Dedifferentiated amniotic fluid mesenchymal stem cell (primary cell): ENCODE data around the gene TTLL10.

Source experiments
- DNase-seq: peaks from one replicate; pipeline ENCODE4 v3.0.0-alpha.2; 2016; ENCODE audit errors: extremely low spot score

The TTLL10 gene

DNA sequence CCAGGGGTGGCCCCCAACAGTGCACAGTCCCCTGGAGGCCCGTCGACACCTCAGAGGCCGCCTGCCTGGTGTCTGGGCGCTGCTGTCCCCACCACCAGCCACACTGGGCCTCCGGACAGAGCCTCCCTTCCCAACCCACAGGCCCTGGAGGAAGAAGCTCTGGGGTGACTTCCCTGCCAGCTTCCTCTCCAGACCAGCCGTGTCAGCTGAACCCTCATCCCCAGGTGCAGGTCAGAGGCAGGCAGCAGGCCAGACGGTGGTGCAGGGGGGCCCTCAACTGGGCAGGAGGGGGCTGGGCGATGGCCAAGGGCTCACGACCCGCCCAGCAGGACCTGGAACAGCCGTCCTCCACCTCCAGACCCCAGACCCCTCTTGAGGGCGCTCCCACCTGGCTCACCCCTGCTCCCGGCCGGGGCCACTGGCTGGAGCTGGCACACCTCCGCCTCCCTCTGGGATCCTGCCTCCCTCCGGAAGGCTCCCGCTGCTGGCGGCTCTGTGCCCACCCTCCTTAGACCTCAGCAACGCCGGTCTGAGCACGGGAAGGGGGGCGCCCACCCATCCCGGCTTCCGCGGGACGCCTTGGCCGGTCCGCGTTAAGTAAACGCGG is 32.2 kb downstream of the TTLL10 start:
- no peak for DNase-seq

DNA sequence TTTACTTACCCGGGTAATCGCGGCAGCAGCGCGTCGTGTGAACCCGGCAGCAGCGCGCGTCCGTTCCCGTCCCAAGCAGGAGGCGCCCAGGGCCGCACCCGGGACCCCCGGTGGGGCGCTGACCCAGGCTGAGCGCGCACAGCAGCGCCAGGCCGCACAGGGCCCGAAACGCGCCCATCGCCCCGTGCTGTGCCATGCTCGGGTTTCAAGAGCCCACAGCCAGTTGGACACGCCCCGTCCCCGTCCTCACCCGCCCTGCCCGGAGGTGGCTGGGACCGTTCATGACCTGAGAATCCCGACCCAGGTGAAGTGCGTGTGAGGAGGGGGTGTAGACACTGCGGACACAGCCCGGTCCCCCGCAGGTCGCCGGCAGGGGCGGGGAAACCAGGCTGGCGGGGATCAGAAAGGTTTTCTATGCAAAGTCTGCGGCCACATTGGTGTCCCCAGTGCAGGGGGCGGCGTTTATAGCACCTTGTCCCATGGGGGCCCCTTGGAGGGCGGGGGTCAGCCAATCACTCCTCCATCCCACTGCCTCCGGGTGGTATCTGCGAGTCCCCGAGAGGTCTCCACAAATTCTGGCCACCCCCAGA is 32.8 kb downstream of the TTLL10 start, which contains the start of gene TNFRSF18:
Gene TNFRSF18 (minus strand): TSS at position 217 of the 590 bp plus-strand sequence. CDS start 21 bp downstream, at position 196.
- no peak for DNase-seq

DNA sequence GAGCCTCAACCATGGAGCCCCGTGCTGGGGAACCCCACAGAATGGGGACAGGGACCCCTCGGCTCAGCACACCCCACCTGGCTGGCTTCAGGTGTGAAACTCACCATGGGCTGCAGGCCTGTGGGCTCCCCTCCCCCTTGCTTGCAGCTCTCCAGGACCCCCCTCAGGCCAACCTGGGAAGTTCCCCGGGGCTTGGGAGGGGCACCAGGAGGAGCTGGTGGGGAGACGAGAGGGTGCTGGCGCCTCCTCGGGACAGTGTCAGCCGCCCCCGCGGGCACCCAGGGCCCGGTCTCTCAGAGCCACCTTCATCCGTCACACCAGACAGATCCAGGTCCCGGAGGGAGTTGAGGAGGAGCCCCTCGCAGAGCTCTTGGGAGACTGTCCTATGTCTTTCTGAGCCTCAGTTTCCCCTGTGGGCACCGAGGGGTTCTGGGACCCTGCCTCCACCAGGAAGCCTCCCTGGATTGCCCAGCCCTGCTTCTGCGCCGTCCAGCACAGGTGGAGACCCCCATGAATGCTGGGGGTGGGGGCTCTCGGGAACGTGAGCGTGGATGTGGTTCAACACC is 33.4 kb downstream of the TTLL10 start:
- DNase-seq, result no peak

DNA sequence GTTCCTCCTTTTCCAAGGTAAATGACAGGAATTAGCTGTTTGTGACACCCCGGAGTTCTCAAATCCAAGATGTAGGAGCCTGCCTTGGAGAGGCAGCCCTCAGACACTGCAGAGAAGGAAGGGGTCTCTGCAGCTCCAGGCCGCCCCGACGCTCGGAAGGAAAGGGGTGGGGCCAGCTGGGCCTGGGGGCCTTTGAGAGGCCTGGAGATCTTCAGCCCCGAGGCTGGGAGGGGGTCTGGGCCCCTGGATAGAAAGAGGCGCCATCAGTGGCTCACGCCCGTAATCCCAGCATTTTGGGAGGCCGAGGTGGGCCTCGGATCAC is 33.9 kb downstream of the TTLL10 start:
- no peak for DNase-seq

DNA sequence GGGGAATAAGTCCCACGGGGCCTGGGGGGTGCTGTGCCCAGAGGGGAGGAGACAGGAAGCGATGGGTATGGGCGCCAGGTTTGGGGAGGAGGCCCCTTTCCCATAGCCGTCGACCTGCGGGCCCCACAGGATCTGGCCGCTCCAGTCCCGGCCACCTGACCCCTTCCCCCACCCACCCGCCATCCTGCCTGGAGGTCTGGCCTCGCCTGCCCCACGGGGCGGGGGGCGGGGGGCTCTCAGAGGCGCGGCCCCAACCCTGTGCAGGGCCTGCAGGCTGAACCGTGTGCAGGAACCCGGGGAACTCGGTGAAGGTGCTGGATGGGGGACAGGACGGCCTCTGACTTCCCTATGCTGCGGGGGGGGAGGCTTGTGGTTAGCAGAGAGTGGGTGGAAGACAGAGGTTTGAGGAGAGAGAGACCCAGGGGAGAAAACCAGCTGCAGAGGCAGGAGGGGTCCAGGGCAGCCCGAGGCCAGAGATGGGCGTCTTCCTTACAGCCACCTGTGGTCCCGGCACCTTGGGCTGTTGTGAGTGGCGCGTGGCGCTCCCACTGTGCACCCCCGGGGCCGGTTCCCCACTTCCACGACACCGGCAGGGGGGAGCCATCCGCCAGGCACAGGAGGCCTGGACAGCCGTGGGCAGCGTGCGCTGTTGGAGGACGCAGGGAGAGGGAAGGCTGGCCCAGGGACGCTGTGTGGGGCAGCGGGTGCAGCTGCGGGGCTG is 35.2 kb downstream of the TTLL10 start:
- DNase-seq, result no peak

DNA sequence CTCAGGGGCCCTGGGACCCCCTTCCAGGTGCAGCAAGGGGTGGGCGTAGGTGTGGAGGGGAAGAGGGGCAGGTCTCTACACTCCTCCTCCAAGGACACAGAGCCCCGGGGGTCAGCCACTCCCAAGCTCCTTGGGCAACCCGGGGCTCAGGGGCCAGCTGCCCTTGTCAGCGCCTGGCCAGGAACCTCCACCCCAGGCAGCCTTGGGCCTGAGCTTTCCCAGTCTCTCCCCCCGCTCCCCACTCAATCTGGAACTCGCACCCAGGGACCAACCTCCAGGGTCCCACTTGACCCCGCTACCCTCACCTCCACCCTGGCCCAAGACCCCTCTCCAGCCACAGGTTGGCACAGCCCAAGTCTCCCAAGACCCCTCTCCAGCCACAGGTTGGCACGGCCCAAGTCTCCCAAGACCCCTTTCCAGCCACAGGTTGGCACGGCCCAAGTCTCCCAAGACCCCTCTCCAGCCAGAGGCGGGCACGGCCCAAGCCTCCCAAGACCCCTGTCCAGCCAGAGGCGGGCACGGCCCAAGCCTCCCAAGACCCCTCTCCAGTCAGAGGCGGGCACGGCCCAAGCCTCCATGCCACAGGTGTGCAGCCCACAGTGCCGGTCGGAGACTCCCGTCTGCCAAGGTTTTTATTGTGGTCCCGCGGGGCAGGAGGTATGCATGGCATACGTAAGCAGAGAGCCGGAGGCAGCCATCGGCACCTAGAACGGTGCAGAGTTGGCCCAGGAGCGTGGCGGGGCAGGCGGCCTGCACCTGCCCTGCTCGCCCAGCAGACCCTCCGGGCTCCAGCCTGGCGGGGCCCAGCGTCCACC is 37.3 kb downstream of the TTLL10 start:
- DNase-seq, result no peak

DNA sequence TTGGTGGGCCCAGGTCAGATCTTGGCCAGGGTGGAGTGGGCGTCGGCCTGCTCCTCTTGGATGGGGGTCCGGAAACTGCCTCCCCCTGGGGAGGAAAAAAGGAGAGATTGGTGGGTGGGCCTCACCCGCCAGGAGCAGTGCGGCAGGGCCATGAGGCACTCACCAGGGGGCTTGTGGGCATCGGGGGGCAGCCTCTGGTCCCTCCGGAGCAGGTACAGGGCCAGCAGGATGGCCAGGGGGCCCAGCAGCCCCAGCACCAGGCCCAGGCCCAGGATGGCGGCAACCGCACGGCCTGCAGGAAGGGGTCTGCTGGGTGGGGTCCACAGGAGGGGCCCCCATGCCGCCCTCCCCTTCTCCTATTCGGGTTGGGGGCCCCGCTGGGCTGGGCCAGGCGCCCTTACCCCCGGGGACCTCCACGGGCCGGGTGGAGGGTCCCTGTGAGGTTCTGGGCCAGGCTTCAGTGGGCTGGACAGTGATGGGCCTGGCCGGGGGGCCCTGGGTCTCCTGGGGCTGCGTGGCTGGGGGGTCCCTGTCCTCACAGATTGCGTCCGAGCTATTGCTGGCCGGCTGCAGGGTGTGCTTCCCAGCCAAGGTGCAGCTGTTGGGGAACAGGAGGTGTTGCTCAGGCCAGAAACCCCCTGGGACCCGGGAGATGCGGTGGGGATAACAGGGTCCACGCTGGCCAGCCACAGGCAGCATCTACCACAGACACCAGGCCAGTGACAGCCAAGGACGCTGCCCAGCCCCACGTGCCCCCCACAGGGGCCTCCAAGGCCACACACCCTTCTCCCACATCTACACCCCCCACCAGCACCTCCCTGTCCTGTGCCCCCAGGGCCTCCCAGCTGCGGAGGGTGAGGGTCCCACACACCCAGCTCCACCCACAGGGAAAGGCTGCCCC is 38.1 kb downstream of the TTLL10 start:
- no peak for DNase-seq

DNA sequence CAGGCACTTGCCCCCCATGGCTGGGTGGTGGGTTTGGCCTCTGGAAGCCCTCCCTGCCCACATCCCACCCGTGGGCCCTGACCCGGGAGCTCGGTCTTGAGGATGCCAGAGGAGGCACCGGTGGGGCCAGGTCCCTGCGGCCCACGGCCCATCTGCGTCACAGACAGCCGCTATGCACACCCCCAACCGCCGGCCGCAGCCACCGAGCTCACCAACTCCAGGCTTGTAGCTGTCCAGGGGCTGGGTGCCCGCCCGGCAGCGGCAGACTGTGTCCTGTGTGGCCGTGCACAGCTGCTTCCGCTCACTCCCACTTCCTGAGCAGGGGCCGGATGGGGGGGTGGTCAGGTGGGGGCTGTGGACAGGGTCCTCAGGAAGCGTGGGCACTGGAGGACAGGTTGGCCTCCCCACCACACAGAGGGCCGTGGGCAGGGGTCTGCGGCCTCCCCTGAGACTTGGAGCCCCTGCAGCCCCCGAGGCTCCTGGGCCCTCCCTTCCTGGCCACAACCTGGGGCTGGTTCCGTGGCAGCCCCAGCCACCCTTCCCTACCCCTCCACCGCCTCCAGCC is 39.2 kb downstream of the TTLL10 start:
- no peak for DNase-seq

DNA sequence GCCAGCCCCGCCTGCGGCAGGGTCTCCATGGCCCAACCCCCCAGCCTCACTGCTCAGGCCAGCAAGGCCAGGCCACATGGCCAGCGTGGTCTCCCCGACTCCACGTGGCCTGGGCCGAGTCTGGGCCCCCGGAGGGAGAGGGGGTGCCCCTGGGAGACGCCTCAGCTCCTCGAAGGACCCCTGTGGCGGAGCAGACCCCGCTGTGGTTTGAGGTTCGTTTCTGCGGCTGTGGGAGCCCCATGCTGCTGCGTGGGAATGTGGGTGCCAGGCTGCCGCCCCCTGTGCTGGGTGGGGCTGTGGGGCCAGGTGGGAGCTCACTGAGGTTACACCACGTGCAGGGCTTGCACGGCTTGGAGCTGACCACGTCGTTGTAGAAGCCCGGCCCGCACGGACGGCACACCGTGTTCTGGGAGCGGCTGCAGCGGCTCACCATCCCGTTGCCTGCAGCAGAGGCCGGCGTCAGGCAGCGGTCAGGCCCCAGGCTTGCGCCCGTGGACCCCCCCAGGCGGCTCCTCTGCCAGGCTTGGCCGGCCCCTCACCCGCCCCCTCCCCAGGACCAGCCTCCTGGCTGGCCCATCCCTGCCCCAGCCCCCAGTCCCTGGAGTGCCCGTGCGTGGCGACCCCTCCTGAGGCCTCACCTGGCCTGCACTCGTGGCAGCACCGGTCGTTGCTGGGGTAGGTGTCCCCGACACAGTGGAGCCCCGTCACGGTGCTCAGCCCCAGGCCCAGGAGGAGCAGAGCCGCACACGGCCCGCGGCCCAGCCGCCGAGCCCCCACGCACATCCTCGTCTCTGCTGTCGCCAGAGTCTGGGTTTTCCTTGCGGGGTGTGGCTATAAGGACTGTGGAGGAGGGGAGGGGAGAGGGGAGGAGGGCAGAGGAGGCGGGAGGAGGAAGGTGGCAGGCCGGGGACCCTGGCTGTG is 39.9 kb downstream of the TTLL10 start, which contains the start of gene TNFRSF4:
Gene TNFRSF4 (minus strand): TSS at position 809 of the 921 bp plus-strand sequence. CDS start 26 bp downstream, at position 783.
- no peak for DNase-seq

DNA sequence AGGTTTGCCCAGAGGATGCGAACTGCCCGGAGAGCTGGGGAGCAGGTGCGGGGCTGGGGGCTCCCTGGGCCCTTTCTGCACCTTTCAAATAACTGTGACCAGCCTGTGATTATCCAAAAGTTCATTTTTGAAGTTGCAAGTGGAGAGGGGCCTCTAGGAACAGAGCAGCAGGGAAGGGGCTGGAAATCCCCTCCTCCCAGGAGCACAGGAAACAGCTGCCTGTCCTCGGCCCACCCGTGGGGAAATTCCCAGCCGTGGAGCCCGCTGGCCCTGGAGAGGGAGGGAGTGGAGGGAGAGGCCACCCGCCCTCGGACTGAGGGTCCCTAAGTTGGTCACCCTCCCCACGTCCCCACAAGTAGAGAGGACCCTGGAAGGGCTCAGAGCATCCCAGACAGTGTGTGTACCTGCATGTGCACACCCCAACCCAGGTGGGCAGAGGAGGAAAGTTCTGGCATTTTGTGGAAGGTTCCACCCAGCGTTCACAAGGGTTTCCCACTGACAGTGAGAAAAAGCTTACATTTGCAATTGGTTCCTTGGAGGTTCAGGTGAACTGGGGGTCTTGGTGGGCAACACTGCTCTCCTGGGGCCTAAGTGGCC is 41.5 kb downstream of the TTLL10 start:
- no peak for DNase-seq

DNA sequence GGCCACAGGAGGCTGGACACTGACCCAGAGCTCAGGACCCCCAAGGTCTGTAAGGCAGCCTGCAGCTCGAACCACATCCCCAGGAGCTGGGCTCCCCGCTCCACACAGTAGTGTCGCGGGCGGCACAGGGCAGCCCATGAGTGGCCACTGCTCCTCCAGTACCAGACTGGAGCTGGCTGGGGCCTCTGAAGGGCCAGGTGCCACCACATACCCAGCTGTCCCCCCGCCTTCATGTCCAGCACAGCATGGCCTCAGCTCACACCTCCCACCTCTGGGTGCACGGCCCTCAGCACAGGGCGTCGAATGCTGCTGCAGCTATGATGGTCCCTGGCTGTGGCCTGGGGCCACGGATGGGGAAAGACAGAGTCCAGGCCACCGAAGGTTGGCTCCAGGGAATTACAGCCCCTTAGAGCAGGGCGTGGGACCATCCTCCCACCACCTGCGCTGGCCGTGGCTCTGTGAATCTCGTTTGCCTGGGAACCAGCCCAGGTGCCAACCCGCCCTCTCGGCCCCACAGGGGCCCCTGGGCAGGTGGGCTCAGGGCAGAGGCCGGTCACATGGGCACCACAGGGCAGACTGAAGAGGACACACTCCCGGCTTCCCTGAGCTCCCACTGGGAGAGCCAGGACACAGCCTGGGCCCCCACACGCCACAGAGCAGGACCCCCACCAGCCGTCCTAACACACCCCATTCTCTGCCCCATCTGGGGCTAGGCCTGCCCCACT is 42.4 kb downstream of the TTLL10 start:
- no peak for DNase-seq

DNA sequence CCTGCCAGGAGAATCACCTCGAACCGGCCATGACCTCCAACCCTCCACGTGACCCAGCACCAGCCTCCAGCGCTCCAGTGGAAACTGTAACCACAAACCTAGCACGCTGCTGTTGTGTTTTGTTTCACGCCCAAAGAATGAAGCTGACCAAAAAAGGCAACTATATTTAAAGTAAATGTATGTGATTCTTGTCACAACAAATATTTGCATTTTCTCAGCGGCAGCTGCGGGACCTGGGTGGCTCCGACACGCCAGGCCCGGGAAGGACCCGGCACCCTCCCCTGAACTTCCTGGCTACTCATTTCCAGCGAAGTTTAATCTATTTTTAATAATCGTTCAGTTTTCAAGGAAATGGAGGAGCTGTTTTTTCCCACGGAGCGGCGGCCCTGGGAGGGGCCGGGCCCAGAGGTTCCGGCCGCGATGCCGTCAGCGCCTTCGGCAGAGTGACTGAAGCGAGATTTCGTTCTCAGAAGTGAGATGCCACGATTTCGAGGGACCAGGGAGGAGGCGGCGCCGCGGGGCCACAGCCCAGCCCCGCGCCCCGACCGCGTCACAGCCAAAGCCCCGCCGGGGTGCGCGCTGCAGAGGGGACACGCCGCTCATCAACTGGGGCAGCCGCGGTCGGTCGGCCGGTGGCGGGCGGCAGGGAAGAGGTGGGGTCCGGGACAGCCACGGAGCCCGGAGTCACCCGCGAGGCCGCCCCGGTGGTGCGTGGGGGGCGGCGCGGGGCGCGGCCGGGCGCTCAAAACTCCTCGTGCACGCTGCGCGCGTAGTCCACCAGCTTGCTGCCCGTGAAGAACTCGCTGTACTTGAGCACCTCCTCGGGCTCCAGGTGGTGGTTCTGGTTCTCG is 43.3 kb downstream of the TTLL10 start:
- no peak for DNase-seq

DNA sequence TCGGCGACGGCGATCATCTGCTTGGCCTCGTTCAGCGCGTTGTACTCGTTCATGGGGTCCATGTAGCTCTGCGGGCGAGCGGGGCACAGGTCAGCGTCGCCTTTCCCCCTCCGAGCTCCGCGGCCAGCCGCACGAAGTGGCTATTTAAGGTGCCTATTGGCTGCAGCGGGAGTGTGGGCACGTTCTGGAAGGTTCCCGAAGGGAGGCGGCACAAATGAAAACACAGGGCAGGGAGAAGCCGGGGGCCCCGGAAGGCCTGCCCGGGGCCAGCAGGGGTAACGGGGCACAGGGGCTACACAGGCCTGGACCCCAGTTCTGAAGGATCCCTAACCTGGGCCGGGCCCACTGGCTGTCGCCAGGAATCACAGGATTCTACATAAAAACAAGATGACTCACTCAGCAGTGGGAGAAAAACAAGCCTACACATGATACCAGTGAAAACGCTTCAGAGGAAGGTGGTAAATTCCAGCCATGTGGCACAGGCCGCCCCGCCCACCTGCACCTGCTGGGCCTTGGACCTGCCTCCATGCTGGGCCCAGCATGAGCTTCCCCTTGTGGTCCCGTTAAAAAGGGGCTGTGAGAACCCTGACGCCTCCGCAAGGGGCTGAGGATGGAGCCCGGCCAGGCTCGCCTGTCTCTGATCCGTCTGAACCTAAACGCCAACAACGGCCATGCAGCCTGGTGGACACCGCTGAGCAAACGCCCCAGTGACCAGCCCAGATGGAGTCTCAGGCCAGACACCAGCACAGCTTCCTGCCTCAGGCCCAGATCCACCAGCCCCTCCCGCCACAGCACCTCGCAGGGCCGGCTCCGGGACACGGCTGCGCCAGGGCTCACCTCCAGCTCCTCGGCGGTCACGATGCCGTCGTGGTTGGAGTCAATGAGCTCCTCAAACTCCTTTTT is 44.2 kb downstream of the TTLL10 start:
- DNase-seq, result no peak

DNA sequence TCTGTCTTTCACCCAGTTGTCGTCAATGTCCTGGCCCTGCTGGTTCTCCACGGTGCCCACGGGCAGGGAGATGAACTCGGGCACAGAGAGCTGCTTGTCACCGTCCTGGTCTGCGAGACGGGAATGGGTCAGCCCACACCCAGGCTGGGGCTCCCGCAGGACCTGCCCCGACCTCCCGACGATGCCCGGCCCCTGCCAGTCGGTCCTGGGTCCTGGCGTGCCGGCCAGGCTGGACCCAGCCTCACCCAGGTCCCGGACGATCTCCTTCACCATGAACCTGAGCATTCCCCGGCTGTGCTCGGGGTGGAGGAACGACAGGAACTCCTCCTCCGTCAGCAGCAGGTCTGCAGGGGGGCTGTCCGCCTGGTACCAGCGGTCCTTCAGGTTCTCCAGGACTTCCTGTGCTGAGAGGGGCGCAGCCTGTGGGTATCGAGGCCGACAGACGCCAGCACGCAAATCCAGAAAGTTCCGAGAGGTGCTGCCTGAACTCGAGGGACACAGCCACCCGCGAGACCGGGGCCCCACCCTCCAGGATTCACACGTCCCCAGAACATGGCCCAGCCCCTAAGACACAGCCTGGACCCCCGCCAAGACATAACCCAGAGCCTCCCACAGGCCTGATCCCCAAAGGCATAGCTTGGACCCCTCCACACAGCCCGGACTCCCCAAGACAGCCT is 45.0 kb downstream of the TTLL10 start:
- no peak for DNase-seq

DNA sequence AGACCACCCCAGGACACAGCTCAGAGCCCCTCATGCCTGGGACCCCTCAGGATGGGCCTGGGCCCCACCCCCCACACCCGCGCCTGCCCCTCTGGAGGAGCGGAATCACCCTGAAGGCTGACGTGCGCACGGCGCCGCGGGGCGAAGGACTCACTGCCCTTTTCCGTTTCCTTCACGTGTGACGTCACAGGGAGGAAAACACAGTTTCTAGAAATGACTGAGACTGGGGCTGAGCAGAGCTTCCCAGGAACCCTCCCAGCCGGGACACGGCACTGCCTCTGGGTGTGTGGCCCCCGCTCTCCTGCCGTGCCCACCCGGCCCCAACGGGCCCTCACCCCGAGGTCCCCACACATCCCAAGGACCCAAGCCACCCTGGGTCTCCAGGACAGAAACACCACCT is 45.7 kb downstream of the TTLL10 start:
- DNase-seq, result no peak

DNA sequence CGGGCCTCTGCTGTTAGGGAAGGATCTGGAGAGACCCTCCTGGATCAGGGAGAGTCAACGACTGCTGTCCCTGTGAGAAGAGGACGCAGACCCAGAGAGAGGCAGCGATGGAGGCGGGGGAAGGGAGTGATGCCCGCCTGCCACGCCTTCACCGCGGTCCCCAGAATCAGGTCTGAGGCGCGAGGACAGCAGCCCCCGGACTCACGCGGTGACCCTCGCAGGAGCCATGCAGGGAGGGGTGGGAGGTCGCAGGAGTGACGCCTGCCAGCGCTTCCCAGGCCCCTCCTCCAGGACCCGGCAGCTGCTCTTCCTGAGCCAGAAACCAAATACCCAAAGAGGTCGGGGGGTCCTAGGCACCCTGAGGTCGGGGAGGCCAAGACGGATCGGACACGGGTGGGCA is 46.5 kb downstream of the TTLL10 start:
- DNase-seq, result no peak
